Thymus (tissue), 11 donors: ENCODE measurements around the gene POLR1G. TPM values are rescaled to one million over a fixed set of nuclear protein-coding genes. Genes with fewer than 3 reads are reported as not detected.
A peak's percentile ranks its signal among the peaks of the same experiment; 100 is the strongest.

Experiments
- DNase-seq, 9 donors: peaks; one replicate each; pipeline ENCODE4 v3.0.0-alpha.2; 2013; ENCODE audit warnings: low spot score in 9 of 9, low read depth in 6 of 9, missing footprints in 1 of 9
- H3K27ac ChIP-seq, 2 donors: one replicate each; pipeline ENCODE4 v1.5.1; 2013; ENCODE audit warnings: control low read depth in 1 of 2, low read depth in 1 of 2, low read length in 1 of 2, mild to moderate bottlenecking in 1 of 2, moderate library complexity in 1 of 2
- H3K27me3 ChIP-seq, 2 donors: one replicate each; pipeline ENCODE4 v1.5.1; 2013; ENCODE audit warnings: low read length in 1 of 2; ENCODE audit not compliant: control insufficient read depth in 2 of 2, insufficient read depth in 1 of 2
- H3K36me3 ChIP-seq, 2 donors: one replicate each; pipeline ENCODE4 v1.5.1; 2013; ENCODE audit warnings: low read length in 1 of 2, mild to moderate bottlenecking in 1 of 2, moderate library complexity in 1 of 2; ENCODE audit not compliant: control insufficient read depth in 2 of 2, insufficient read depth in 2 of 2
- H3K4me1 ChIP-seq, 2 donors: one replicate each; pipeline ENCODE4 v1.5.1; 2013; ENCODE audit warnings: low read length in 2 of 2; ENCODE audit not compliant: control insufficient read depth in 2 of 2, insufficient read depth in 2 of 2
- H3K4me3 ChIP-seq, 2 donors: one replicate each; pipeline ENCODE4 v1.5.1; 2013; ENCODE audit warnings: low read length in 2 of 2, control low read depth in 1 of 2, mild to moderate bottlenecking in 1 of 2
- H3K9me3 ChIP-seq, 2 donors: one replicate each; pipeline ENCODE4 v1.5.1; 2013; ENCODE audit warnings: low read length in 1 of 2, mild to moderate bottlenecking in 1 of 2; ENCODE audit not compliant: control insufficient read depth in 2 of 2, insufficient read depth in 1 of 2
- WGBS: extraction: QIAGEN DNeasy Blood & Tissue Kit; methylation state at CpG from one replicate; pipeline ENCODE4 v1.1.7; 2013; 5-methylcytosine and 5-hydroxymethylcytosine counted together
- polyA plus RNA-seq: library from polyadenylated mRNA; stranded (reverse); fragments of 200-250 nt; gene quantifications from one replicate; pipeline ENCODE4 v1.2.3, GENCODE V29; 2013
- total RNA-seq: library from RNA; stranded (reverse); fragments of 120-200 nt; gene quantifications from one replicate; pipeline ENCODE4 v1.2.4, GENCODE V29; 2013
- donor health status: healthy.

Gene POLR1G
- total and polyA plus RNA-seq, 2 donors: 1.8 to 5.8 TPM

GRCh38 chr19:45413497-45413896 lies 7.1 kb downstream of the POLR1G start:
- no peak for DNase-seq
- no peaks in the 10 kb centered on the region for H3K27me3 ChIP-seq
- peaks cover 29 to 31% of the 10 kb centered on the region in 2 donors for H3K36me3 ChIP-seq
- no peak overlapping the region for H3K27ac ChIP-seq
- WGBS: 96% methylated on average over 6 of the region's 6 CpGs
- H3K4me1 ChIP-seq: no peaks in the 10 kb centered on the region
- H3K4me3 ChIP-seq: no peak overlapping the region
- no peaks in the 10 kb centered on the region for H3K9me3 ChIP-seq

DNA sequence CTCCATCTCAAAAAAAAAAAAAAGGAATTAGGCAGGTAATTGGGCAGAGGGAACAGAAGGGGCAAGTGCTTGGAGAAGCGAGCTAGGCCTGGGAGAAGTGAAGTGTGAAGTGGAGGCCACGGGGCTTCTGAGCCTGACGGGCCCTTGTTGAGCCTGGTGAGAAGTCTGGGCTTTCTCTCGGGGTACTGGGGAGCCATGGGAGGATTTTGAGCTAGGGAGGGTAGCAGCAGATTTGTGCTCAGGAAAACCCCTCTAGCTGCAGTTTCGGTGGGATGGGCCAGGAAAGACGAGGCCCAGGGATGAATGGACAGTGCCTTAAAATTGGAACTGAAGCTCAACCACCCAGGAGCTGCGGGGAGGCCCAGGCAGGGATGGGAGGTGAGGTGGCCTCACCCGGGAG lies 8.0 kb downstream of the POLR1G start:
- Histone ChIP-seq H3K4me3 (no peak overlapping the region), H3K36me3 (peaks cover 29 to 31% of the 10 kb centered on the region in 2 donors), H3K4me1 (peaks cover 4 to 9% of the 10 kb centered on the region in 2 donors), H3K27me3 (no peaks in the 10 kb centered on the region), H3K27ac (no peak overlapping the region), H3K9me3 (no peaks in the 10 kb centered on the region)
- DNase-seq: no peak
- WGBS: 98% methylated on average over 8 of the region's 8 CpGs

DNA sequence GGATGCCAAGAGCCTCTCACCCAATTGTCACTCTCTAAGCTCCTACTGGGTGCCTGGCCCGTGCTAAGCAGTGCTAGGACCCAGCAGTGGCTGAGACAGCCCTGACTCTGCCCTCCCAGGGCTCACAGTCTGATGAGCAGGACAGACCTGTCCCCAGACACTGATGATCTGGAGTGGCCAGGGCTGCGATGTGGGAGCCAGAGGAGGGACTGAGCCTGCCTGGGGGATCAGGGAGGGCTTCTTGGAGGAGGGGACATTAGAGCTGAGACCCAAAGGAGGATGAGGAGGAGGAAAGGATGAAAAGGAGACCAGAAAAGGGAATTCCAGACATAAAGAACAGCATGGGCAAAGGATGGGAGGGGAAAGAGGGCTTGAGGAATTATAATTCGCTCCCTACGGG lies 10.7 kb downstream of the POLR1G start:
- no peak for DNase-seq

GRCh38 chr19:45418802-45419201 lies 12.4 kb downstream of the POLR1G start:
- peaks cover 13 to 28% of the 10 kb centered on the region in 2 donors for H3K4me1 ChIP-seq
- H3K9me3 ChIP-seq: no peaks in the 10 kb centered on the region
- DNase-seq: no peak
- H3K36me3 ChIP-seq: peaks cover 28 to 29% of the 10 kb centered on the region in 2 donors
- H3K4me3 ChIP-seq: no peak overlapping the region
- WGBS: 33% methylated on average over 9 of the region's 9 CpGs
- H3K27ac ChIP-seq: peak overlapping the region in 1 of 2 donors; percentile 76
- no peaks in the 10 kb centered on the region for H3K27me3 ChIP-seq

More for the DNA sequence above, 10.7 kb downstream of the POLR1G start:
- WGBS: 72% methylated on average over 4 of the region's 4 CpGs
- no peaks in the 10 kb centered on the region for H3K27me3 ChIP-seq
- no peaks in the 10 kb centered on the region for H3K9me3 ChIP-seq
- H3K27ac ChIP-seq: no peak overlapping the region
- H3K36me3 ChIP-seq: peaks cover 37 to 38% of the 10 kb centered on the region in 2 donors
- peaks cover 6 to 21% of the 10 kb centered on the region in 2 donors for H3K4me1 ChIP-seq
- no peak overlapping the region for H3K4me3 ChIP-seq

DNA sequence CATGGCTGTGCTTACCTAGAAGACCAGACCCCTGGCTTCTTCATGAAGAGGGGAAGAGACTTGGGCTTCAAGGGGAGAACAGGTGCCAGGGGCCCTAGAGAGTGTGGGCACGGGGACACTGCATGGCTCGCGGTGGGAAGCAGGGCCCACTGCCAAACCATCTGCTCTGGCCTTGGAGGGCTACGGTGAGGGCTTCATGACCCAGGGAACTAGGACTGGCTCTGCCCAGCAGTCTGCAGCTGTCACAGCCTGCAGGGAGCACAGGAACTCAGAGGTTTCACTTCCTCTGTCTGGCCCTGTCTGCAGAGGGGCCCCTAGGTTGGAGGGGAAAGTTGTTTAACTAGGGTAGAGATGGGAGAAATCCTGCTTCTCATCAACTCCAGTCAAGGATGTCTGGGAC lies 13.0 kb downstream of the POLR1G start:
- Histone ChIP-seq H3K4me3 (no peak overlapping the region), H3K4me1 (peaks cover 15 to 34% of the 10 kb centered on the region in 2 donors), H3K36me3 (peaks cover 23 to 25% of the 10 kb centered on the region in 2 donors), H3K9me3 (no peaks in the 10 kb centered on the region), H3K27ac (peak overlapping the region; percentile 8 to 76), H3K27me3 (no peaks in the 10 kb centered on the region)
- peak in 1 of 9 donors; percentile 69 for DNase-seq
- 6% methylated on average over 4 of the region's 4 CpGs for WGBS

- 56% methylated on average over 3 of the region's 3 CpGs for WGBS
Observed at GRCh38 chr19:45419895-45420294, 13.5 kb downstream of the POLR1G start.

DNA sequence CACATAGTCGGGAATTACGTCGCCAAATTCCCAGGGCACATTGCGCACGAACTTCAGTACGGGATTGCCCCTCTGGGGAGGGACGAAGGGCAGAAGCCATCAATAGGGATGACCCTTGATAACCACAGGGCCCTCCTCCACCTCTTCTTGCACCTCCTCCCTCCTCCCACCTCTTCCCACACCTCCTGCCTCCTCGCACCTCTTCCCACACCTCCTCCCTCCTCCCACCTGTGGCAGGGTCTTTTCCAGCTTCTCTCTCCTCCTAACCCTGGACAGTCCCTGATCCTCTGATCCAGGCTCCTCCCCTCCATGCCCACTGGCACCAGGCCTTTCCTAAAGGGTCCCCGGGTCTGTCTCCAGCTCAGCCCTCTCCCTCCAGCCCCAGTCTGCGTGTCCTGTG lies 13.9 kb downstream of the POLR1G start:
- Histone ChIP-seq H3K9me3 (no peaks in the 10 kb centered on the region), H3K36me3 (peaks cover 20 to 21% of the 10 kb centered on the region in 2 donors)

More at GRCh38 chr19:45419895-45420294, 13.5 kb downstream of the POLR1G start:
- H3K4me3 ChIP-seq: no peak overlapping the region
- H3K9me3 ChIP-seq: no peaks in the 10 kb centered on the region
- H3K4me1 ChIP-seq: peaks cover 15 to 34% of the 10 kb centered on the region in 2 donors
- H3K36me3 ChIP-seq: peaks cover 20 to 21% of the 10 kb centered on the region in 2 donors
- DNase-seq: no peak
- peak overlapping the region in 1 of 2 donors; percentile 76 for H3K27ac ChIP-seq
- no peaks in the 10 kb centered on the region for H3K27me3 ChIP-seq

DNA sequence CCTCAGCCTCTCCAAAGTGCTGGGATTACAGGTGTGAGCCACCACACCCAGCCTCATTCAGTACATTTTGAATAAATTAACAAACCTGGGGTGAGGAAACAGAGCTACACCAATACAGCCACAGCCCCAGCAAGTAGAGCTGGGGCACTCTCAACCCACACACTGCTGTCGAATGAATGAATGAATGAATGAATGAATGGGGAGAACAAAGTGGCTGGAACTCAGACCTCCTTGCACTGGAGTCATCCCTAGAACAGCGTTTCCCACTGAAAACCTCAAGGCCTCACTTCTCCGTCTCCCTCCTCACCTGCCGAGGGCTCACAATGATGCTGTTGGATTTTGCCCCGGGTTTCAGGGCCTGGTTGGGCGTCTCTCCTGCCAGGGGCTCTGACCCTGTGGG lies 14.4 kb downstream of the POLR1G start:
- Histone ChIP-seq H3K4me1 (peaks cover 15 to 34% of the 10 kb centered on the region in 2 donors), H3K36me3 (peaks cover 17 to 21% of the 10 kb centered on the region in 2 donors), H3K4me3 (no peak overlapping the region)

More for the DNA sequence above, 13.9 kb downstream of the POLR1G start:
- no peak for DNase-seq
- WGBS: 91% methylated on average over 10 of the region's 10 CpGs
- Histone ChIP-seq H3K27ac (no peak overlapping the region), H3K4me3 (no peak overlapping the region), H3K27me3 (no peaks in the 10 kb centered on the region), H3K4me1 (peaks cover 15 to 34% of the 10 kb centered on the region in 2 donors)

DNA sequence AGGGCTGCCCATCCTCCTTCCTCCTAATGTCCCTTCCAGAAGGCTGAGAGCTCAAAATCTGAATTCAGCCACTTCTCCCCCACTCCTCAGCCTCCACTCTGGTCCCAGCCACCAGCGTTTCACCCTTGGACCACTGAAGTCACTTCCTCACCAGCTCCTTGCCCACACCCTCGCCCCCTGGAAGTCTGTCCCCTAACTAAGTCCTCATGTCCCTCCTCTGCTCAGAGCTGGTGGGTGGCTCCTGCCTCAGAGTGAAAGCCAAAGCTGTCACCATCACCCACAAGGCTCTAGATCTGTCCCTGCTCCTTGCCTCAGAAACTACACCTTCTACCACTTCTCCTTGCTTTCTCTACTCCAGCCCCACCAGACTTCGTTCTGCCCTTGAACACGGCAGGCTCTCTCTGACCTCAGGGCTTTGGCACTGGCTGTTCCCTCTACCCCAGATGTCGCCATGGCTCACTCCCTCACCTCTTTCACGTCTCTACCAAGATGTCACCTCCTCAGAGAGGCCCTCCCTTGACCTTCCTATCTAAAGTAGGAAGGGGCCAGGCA lies 15.6 kb downstream of the POLR1G start:
- peaks cover 0 to 5% of the 10 kb centered on the region in 2 donors for H3K27me3 ChIP-seq
- no peak for DNase-seq
- H3K4me1 ChIP-seq: peaks cover 15 to 34% of the 10 kb centered on the region in 2 donors
- 95% methylated on average over 6 of the region's 6 CpGs for WGBS
- H3K36me3 ChIP-seq: peaks cover 12 to 14% of the 10 kb centered on the region in 2 donors
- H3K4me3 ChIP-seq: no peak overlapping the region
- H3K9me3 ChIP-seq: no peaks in the 10 kb centered on the region
- no peak overlapping the region for H3K27ac ChIP-seq

More for the DNA sequence above, 14.4 kb downstream of the POLR1G start:
- H3K27me3 ChIP-seq: no peaks in the 10 kb centered on the region
- no peak for DNase-seq
- H3K27ac ChIP-seq: no peak overlapping the region
- no peaks in the 10 kb centered on the region for H3K9me3 ChIP-seq
- WGBS: 96% methylated on average over 6 of the region's 6 CpGs
